MM.1S (cell line): ENCODE measurements around the gene TWSG1.

Experiments
- DNase-seq: peaks from one replicate; pipeline ENCODE4 v3.0.0-alpha.2; 2015
- H2AFZ ChIP-seq: fragments of 300-600 bp; sonication (generic); 2 replicates; pipeline ENCODE4 v1.6.0; 2016; ENCODE audit warnings: antibody characterized with exemption, low read length
- H3F3A ChIP-seq: fragments of 300-600 bp; sonication (generic); 2 replicates; pipeline ENCODE4 v1.6.1; 2016; ENCODE audit warnings: mild to moderate bottlenecking, antibody characterized with exemption, low read length, moderate library complexity, mixed read lengths; ENCODE audit not compliant: insufficient read depth
- H3K27ac ChIP-seq: fragments of 300-600 bp; sonication (generic); 2 replicates; pipeline ENCODE4 v1.5.1; 2016; ENCODE audit warnings: mild to moderate bottlenecking, low read length
- H3K27me3 ChIP-seq: fragments of 300-600 bp; sonication (generic); replicated peaks from 2 replicates; pipeline ENCODE4 v1.6.0; 2016; ENCODE audit warnings: low read length; ENCODE audit not compliant: insufficient read depth
- H3K36me3 ChIP-seq: fragments of 300-600 bp; sonication (generic); replicated peaks from 2 replicates; pipeline ENCODE4 v1.6.1; 2016; ENCODE audit warnings: mild to moderate bottlenecking, low read length, mixed read lengths; ENCODE audit not compliant: insufficient read depth
- H3K4me1 ChIP-seq: fragments of 300-600 bp; sonication (generic); 2 replicates; pipeline ENCODE4 v1.6.1; 2016; ENCODE audit warnings: low read length, mixed read lengths
- H3K4me2 ChIP-seq: fragments of 300-600 bp; sonication (generic); 2 replicates; pipeline ENCODE4 v1.6.0; 2016; ENCODE audit warnings: low read depth, low read length
- H3K4me3 ChIP-seq: fragments of 300-600 bp; sonication (generic); 2 replicates; pipeline ENCODE4 v1.5.1; 2016; ENCODE audit warnings: low read length, mixed read lengths
- H3K79me2 ChIP-seq: fragments of 300-600 bp; sonication (generic); 2 replicates; pipeline ENCODE4 v1.6.1; 2016; ENCODE audit warnings: mixed run types, low read length, mixed read lengths
- H3K9ac ChIP-seq: fragments of 300-600 bp; sonication (generic); 2 replicates; pipeline ENCODE4 v1.6.1; 2016; ENCODE audit warnings: low read length, mixed read lengths
- H3K9me2 ChIP-seq: fragments of 300-600 bp; sonication (generic); replicated peaks from 2 replicates; pipeline ENCODE4 v1.6.1; 2016; ENCODE audit warnings: mild to moderate bottlenecking, low read length, mixed read lengths; ENCODE audit not compliant: insufficient read depth
- H3K9me3 ChIP-seq: fragments of 300-600 bp; sonication (generic); replicated peaks from 2 replicates; pipeline ENCODE4 v1.6.1; 2016; ENCODE audit warnings: mild to moderate bottlenecking, low read length, mixed read lengths; ENCODE audit not compliant: insufficient read depth
- H4K20me1 ChIP-seq: fragments of 300-600 bp; sonication (generic); 2 replicates; pipeline ENCODE4 v1.6.1; 2016; ENCODE audit warnings: mild to moderate bottlenecking, low read length, moderate library complexity, mixed read lengths; ENCODE audit not compliant: insufficient read depth
- EZH2 ChIP-seq: fragments of 300-600 bp; sonication (generic); optimal IDR thresholded peaks from 2 replicates; pipeline ENCODE3; 2017; ENCODE audit warnings: low read depth, mild to moderate bottlenecking, antibody characterized with exemption, low read length, mixed read lengths
- EZH2phosphoT487 ChIP-seq: fragments of 300-600 bp; sonication (generic); IDR thresholded peaks from 2 replicates; pipeline ENCODE4 v1.6.1; 2018; ENCODE audit warnings: antibody characterized with exemption, low read length
- TF ChIP-seq, protein P1 (sequence below): fragments of 300-600 bp; sonication (generic); IDR thresholded peaks from 2 replicates; pipeline ENCODE4 v1.5.1; 2016; ENCODE audit warnings: antibody characterized with exemption, low read length, mixed read lengths

TWSG1 gene

DNA sequence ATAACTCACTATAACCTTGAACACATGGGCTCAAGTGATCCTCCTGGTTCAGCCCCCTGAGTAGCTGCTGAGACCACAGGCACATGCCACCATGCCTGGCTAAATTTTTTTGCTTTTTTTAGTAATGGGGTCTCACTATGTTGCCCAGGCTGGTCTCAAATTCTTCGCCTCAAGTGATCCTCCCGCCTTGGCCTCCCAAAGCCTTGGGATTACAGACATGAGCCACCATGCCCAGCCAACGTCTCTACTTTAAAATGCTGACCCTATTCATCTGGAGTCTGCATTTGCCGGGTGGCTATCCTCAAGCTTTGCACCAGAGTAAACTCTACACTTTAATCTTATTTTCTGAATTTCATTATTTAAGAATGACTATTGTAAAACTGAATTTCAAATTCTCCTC, 103.1 kb downstream of the TWSG1 start:
- Histone ChIP-seq H3K79me2 (no peaks in the 10 kb centered on the region), H2AFZ (no peak overlapping the region), H3F3A (0 out of 2 replicates have a peak, but pooled peaks cover 5% of the 10 kb centered on the region), H3K27ac (no peak overlapping the region), H3K36me3 (no peaks in the 10 kb centered on the region), H3K9ac (no peak overlapping the region), H3K9me3 (no peaks in the 10 kb centered on the region), H3K27me3 (no peaks in the 10 kb centered on the region), H3K4me3 (no peak overlapping the region), H3K4me1 (peaks cover 22% of the 10 kb centered on the region), H3K4me2 (no peak overlapping the region), H4K20me1 (no peaks in the 10 kb centered on the region), H3K9me2 (no peaks in the 10 kb centered on the region)
- TF ChIP-seq EZH2phosphoT487 (no peak), EZH2 (no peak)
- no peak for DNase-seq

DNA sequence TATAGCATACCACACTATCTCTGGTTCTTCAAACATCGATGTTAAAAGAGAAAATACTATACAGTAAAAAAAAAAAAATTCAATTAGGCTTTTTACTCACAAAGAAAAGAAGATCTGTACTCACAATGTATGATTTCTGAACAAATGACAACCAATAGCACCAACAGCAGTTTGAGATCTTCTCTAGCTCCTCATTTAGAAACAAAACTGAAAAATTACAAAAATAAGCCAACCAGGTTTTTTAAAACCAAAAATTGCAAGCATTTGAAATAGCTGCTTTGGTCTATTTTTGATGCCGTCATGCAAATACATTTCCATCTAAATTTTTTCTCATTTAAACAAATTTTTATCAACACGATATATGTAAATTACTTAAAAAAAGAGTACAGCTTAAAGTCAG, 106.5 kb downstream of the TWSG1 start:
- no peaks in the 10 kb centered on the region for H3K9me2 ChIP-seq
- TF ChIP-seq EZH2: no peak
- TF ChIP-seq EZH2phosphoT487: no peak
- TF ChIP-seq, protein P1, sequence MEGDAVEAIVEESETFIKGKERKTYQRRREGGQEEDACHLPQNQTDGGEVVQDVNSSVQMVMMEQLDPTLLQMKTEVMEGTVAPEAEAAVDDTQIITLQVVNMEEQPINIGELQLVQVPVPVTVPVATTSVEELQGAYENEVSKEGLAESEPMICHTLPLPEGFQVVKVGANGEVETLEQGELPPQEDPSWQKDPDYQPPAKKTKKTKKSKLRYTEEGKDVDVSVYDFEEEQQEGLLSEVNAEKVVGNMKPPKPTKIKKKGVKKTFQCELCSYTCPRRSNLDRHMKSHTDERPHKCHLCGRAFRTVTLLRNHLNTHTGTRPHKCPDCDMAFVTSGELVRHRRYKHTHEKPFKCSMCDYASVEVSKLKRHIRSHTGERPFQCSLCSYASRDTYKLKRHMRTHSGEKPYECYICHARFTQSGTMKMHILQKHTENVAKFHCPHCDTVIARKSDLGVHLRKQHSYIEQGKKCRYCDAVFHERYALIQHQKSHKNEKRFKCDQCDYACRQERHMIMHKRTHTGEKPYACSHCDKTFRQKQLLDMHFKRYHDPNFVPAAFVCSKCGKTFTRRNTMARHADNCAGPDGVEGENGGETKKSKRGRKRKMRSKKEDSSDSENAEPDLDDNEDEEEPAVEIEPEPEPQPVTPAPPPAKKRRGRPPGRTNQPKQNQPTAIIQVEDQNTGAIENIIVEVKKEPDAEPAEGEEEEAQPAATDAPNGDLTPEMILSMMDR: no peak
- H3K79me2 ChIP-seq: no peaks in the 10 kb centered on the region
- H2AFZ ChIP-seq: peak overlapping the region; percentile 49; the same call in 1 of the 2 replicates
- peak overlapping the region; percentile 62; the same call in 1 of the 2 replicates for H3K27ac ChIP-seq
- no peaks in the 10 kb centered on the region for H3K36me3 ChIP-seq
- H3K9ac ChIP-seq: peak overlapping the region; percentile 35; the same call in 1 of the 2 replicates
- DNase-seq: peak; percentile 36
- peaks cover 22% of the 10 kb centered on the region for H3K4me1 ChIP-seq
- peak overlapping the region; percentile 51 for H3K4me3 ChIP-seq
- H3F3A ChIP-seq: 0 out of 2 replicates have a peak, but pooled peaks cover 5% of the 10 kb centered on the region
- no peaks in the 10 kb centered on the region for H3K9me3 ChIP-seq
- H3K4me2 ChIP-seq: peak overlapping the region; percentile 62
- no peaks in the 10 kb centered on the region for H4K20me1 ChIP-seq
- no peaks in the 10 kb centered on the region for H3K27me3 ChIP-seq

DNA sequence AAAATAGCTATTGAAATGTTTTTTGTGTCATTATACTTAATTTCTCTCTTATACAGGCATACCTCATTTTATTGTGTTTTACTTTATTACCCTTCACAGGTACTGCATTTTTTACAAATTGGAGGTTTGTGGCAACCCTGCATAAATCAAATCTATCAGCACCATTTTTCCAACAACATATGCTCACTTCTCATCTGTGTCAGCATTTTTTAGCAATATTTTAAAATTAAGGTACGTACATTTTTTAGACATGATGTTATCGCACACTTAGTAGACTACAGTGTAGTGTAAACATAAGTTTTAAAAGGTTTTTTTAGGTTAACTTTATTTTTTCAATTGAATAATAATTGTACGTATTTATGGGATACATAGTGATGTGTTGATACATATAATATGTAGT, 110.0 kb downstream of the TWSG1 start:
- Histone ChIP-seq H3F3A (0 out of 2 replicates have a peak, but pooled peaks cover 5% of the 10 kb centered on the region), H3K9ac (no peak overlapping the region), H3K27ac (no peak overlapping the region), H3K36me3 (no peaks in the 10 kb centered on the region), H3K27me3 (no peaks in the 10 kb centered on the region), H3K9me2 (no peaks in the 10 kb centered on the region), H3K4me2 (no peak overlapping the region), H3K4me3 (no peak overlapping the region), H3K79me2 (no peaks in the 10 kb centered on the region), H4K20me1 (no peaks in the 10 kb centered on the region), H3K4me1 (peaks cover 22% of the 10 kb centered on the region), H3K9me3 (no peaks in the 10 kb centered on the region), H2AFZ (no peak overlapping the region)
- TF ChIP-seq, protein P1: no peak
- TF ChIP-seq EZH2 (no peak), EZH2phosphoT487 (no peak)
- no peak for DNase-seq

DNA sequence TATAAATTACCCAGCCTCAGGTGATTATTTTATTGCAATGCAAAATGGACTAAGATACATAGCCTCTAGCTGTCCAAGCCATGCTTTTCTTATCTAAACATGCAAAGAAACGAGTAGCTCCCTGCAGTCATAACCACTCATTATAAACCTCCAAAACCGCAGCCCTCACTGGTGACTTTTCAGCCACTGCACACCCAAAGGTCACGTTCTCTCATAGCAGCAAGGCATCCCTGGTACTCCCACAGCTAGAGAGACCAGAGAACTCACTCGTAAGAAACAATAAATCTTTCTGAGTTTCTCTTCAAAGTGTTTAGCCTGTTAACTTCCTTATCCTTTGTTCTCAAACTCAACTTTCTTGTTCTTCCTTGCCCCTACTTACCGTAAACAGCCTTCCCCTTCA, 112.3 kb downstream of the TWSG1 start:
- TF ChIP-seq, protein P1: no peak
- TF ChIP-seq EZH2 (no peak), EZH2phosphoT487 (no peak)
- Histone ChIP-seq H3F3A (no peaks in the 10 kb centered on the region), H3K9me3 (no peaks in the 10 kb centered on the region), H2AFZ (no peak overlapping the region), H3K27me3 (no peaks in the 10 kb centered on the region), H3K9me2 (no peaks in the 10 kb centered on the region), H3K79me2 (no peaks in the 10 kb centered on the region), H3K9ac (no peak overlapping the region), H3K4me3 (no peak overlapping the region), H4K20me1 (no peaks in the 10 kb centered on the region), H3K27ac (no peak overlapping the region), H3K4me2 (no peak overlapping the region), H3K4me1 (peaks cover 4% of the 10 kb centered on the region), H3K36me3 (no peaks in the 10 kb centered on the region)
- DNase-seq: no peak
